HEK293T (cell line): Measurements from ENCODE around the gene TEPSIN.

Source experiments
- ARNT ChIP-seq: fragments of 450-650 bp; IDR thresholded peaks from 2 replicates; pipeline ENCODE4 v1.6.1; 2017; ENCODE audit warnings: mild to moderate bottlenecking
- BHLHE40 ChIP-seq: fragments of 450-650 bp; IDR thresholded peaks from 2 replicates; pipeline ENCODE4 v1.6.1; 2016; ENCODE audit warnings: mild to moderate bottlenecking, moderate library complexity, borderline replicate concordance
- CTBP1 ChIP-seq: fragments of 450-650 bp; IDR thresholded peaks from 2 replicates; pipeline ENCODE4 v1.6.1; 2016; ENCODE audit warnings: borderline replicate concordance
- ELF4 ChIP-seq: fragments of 450-650 bp; IDR thresholded peaks from 2 replicates; pipeline ENCODE4 v1.6.1; 2017; ENCODE audit warnings: antibody characterized with exemption
- FOXK2 ChIP-seq: fragments of 450-650 bp; IDR thresholded peaks from 2 replicates; pipeline ENCODE4 v1.6.1; 2016; ENCODE audit warnings: mild to moderate bottlenecking
- FOXM1 ChIP-seq: fragments of 450-650 bp; IDR thresholded peaks from 2 replicates; pipeline ENCODE4 v1.6.1; 2017; ENCODE audit warnings: mild to moderate bottlenecking, borderline replicate concordance
- LEF1 ChIP-seq: fragments of 450-650 bp; IDR thresholded peaks from 2 replicates; pipeline ENCODE4 v1.6.1; 2017; ENCODE audit warnings: mild to moderate bottlenecking, borderline replicate concordance
- NFRKB ChIP-seq: fragments of 450-650 bp; IDR thresholded peaks from 2 replicates; pipeline ENCODE4 v1.6.1; 2016; ENCODE audit warnings: mild to moderate bottlenecking, moderate library complexity
- SP1 ChIP-seq: fragments of 450-650 bp; IDR thresholded peaks from 2 replicates; pipeline ENCODE4 v1.6.1; 2017
- ZNF384 ChIP-seq: fragments of 450-650 bp; IDR thresholded peaks from 2 replicates; pipeline ENCODE4 v1.6.1; 2016
- TF ChIP-seq, protein P1 (sequence below): fragments of 450-650 bp; IDR thresholded peaks from 2 replicates; pipeline ENCODE4 v1.6.1; 2016

DNA sequence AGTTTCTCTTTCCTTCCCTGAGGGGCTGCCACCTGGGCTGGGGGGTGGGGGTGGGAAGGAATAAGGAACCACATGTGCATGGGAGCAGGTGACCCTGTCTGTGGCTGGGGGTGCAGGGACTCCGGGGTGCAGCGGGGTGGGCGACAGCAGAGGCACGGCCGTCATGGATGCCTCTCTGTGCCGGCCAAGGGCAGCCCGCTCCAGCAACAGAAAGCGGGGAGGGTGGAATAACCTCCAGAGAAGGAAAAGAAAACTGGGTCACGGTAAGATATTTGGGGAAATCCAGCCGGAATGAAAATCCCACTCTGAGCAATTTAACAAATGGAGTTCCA lies 4.4 kb upstream of the TEPSIN start:
- no peak for TF ChIP-seq ZNF384
- TF ChIP-seq, protein P1, sequence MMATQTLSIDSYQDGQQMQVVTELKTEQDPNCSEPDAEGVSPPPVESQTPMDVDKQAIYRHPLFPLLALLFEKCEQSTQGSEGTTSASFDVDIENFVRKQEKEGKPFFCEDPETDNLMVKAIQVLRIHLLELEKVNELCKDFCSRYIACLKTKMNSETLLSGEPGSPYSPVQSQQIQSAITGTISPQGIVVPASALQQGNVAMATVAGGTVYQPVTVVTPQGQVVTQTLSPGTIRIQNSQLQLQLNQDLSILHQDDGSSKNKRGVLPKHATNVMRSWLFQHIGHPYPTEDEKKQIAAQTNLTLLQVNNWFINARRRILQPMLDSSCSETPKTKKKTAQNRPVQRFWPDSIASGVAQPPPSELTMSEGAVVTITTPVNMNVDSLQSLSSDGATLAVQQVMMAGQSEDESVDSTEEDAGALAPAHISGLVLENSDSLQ = no peak
- no peak for TF ChIP-seq SP1
- no peak for TF ChIP-seq CTBP1
- TF ChIP-seq NFRKB = no peak
- no peak for TF ChIP-seq FOXK2
- TF ChIP-seq FOXM1 = no peak
- TF ChIP-seq LEF1 = no peak
- no peak for TF ChIP-seq ELF4
- TF ChIP-seq BHLHE40 = no peak
- TF ChIP-seq ARNT = no peak
